Stimulated activated CD8-positive, alpha-beta memory T cell treated with anti-CD3 and anti-CD28 coated beads, Interleukin-2, amount 100 ng/mL, for 48 hours (primary cell): ENCODE data around the gene SLC35B4.

Source experiments
- DNase-seq, 2 donors: peaks; one replicate each; pipeline ENCODE4 v3.0.0-alpha.2; 2020; ENCODE audit warnings: low read depth in 2 of 2

SLC35B4 gene

GRCh38 chr7:134316539-134317344 lies at the start of gene SLC35B4:
Gene SLC35B4, minus strand, starts transcription at chr7:134316930. Its CDS starts 179 bp downstream, at chr7:134316751.
- peak; percentile 89 to 91 for DNase-seq

GRCh38 chr7:134366481-134366880 lies 49.8 kb upstream of the SLC35B4 start:
- DNase-seq: no peak

- no peak for DNase-seq
These were observed 48.8 kb upstream of the SLC35B4 start for GRCh38 chr7:134365341-134366054.

- no peak for DNase-seq
These were observed 47.9 kb upstream of the SLC35B4 start for GRCh38 chr7:134364619-134365037.

- no peak for DNase-seq
These were observed 46.1 kb upstream of the SLC35B4 start for GRCh38 chr7:134362587-134363483.

GRCh38 chr7:134359787-134360432 lies 43.2 kb upstream of the SLC35B4 start:
- DNase-seq: no peak

GRCh38 chr7:134357486-134357885 lies 40.8 kb upstream of the SLC35B4 start:
- DNase-seq: no peak

- DNase-seq: no peak
These were observed 39.7 kb upstream of the SLC35B4 start for GRCh38 chr7:134356421-134356936.

GRCh38 chr7:134355927-134356326 lies 39.2 kb upstream of the SLC35B4 start:
- DNase-seq: no peak

GRCh38 chr7:134355004-134355525 lies 38.3 kb upstream of the SLC35B4 start:
- no peak for DNase-seq

GRCh38 chr7:134353411-134353810 lies 36.7 kb upstream of the SLC35B4 start:
- no peak for DNase-seq

GRCh38 chr7:134351424-134351823 lies 34.7 kb upstream of the SLC35B4 start:
- DNase-seq: no peak

GRCh38 chr7:134350709-134351108 lies 34.0 kb upstream of the SLC35B4 start:
- no peak for DNase-seq

- no peak for DNase-seq
These were observed 30.8 kb upstream of the SLC35B4 start for GRCh38 chr7:134347567-134347966.

GRCh38 chr7:134343796-134344195 lies 27.1 kb upstream of the SLC35B4 start:
- DNase-seq: no peak

GRCh38 chr7:134343136-134343535 lies 26.4 kb upstream of the SLC35B4 start:
- no peak for DNase-seq

GRCh38 chr7:134339475-134339874 lies 22.7 kb upstream of the SLC35B4 start:
- no peak for DNase-seq

GRCh38 chr7:134337980-134338379 lies 21.2 kb upstream of the SLC35B4 start:
- DNase-seq: no peak

- no peak for DNase-seq
These were observed 17.7 kb upstream of the SLC35B4 start for GRCh38 chr7:134334408-134334807.

- no peak for DNase-seq
These were observed 17.2 kb upstream of the SLC35B4 start for GRCh38 chr7:134333943-134334342.

GRCh38 chr7:134332892-134333291 lies 16.2 kb upstream of the SLC35B4 start:
- no peak for DNase-seq
